ENCODE results near the gene SESTD1.
"Not testable (repeated sequence)": the region's sequence is repeated elsewhere in the genome, so short reads cannot be mapped to it uniquely, and the experiment has no call there.

- TF ChIP-seq CTCF (IDR thresholded peaks at IDR 0.05; ENCODE audit: poor library complexity); EZH2 (IDR thresholded peaks at IDR 0.05; ENCODE audit: borderline replicate concordance); EZH2phosphoT487 (IDR thresholded peaks at IDR 0.05; ENCODE audit: low read depth, severe bottlenecking, unreplicated experiment): not testable (repeated sequence)
These were observed 171.7 kb downstream of the SESTD1 start for GRCh38 chr2:179092912-179093311.
